PC-9 (cell line): ENCODE measurements around the gene TMCC1. TPM values are rescaled to one million over a fixed set of nuclear protein-coding genes. Genes with fewer than 3 reads are reported as not detected.

Experiments used
- BruUV-seq: library from RNA; stranded (reverse); fragments of 400-500 nt; replicated peaks from 2 replicates; lab custom pipeline; 2021; lab: Mats Ljungman, UMichigan
- CTCF ChIA-PET: fragments of 300-600 bp; sonication (Branson Sonifier 250); formaldehyde crosslinking; loops from one replicate; lab custom pipeline; 2022; ENCODE audit warnings: antibody characterized with exemption; lab: Charles Lee
- POLR2A ChIA-PET: fragments of 300-600 bp; sonication (Branson Sonifier 250); formaldehyde crosslinking; loops from one replicate; lab custom pipeline; 2022; ENCODE audit warnings: antibody characterized with exemption; ENCODE audit not compliant: unreplicated experiment; lab: Charles Lee
- DNase-seq, 2 experiments: peaks; one replicate each; pipeline versions ENCODE4 v3.0.0 to v3.0.0-alpha.2; 2015 to 2022; ENCODE audit warnings: mixed read lengths in 1 of 2
- H2AFZ ChIP-seq: fragments of 200-600 bp; sonication (generic); 2 replicates; pipeline ENCODE4 v1.8.1; 2017; ENCODE audit warnings: antibody characterized with exemption
- H3F3A ChIP-seq: fragments of 200-600 bp; sonication (generic); 2 replicates; pipeline ENCODE4 v1.8.1; 2017; ENCODE audit warnings: antibody characterized with exemption, mild to moderate bottlenecking, low read depth; ENCODE audit not compliant: insufficient read depth
- H3K27ac ChIP-seq: fragments of 200-600 bp; sonication (generic); 2 replicates; pipeline ENCODE4 v1.6.1; 2016; ENCODE audit warnings: mixed run types
- H3K27me3 ChIP-seq: fragments of 200-600 bp; sonication (generic); 2 replicates; pipeline ENCODE4 v1.6.1; 2016; ENCODE audit warnings: low read depth, mixed run types; ENCODE audit not compliant: insufficient read depth
- H3K36me3 ChIP-seq: fragments of 200-600 bp; sonication (generic); 2 replicates; pipeline ENCODE4 v1.6.1; 2016; ENCODE audit warnings: low read depth, mixed run types
- H3K4me1 ChIP-seq: fragments of 200-600 bp; sonication (generic); replicated peaks from 2 replicates; pipeline ENCODE4 v1.6.1; 2016; ENCODE audit warnings: mixed run types; ENCODE audit not compliant: insufficient read depth
- H3K4me2 ChIP-seq: fragments of 200-600 bp; sonication (generic); 2 replicates; pipeline ENCODE4 v1.6.1; 2017; ENCODE audit warnings: mixed run types
- H3K4me3 ChIP-seq: fragments of 200-600 bp; sonication (generic); 2 replicates; pipeline ENCODE4 v1.6.1; 2016; ENCODE audit warnings: mixed run types
- H3K79me2 ChIP-seq: fragments of 200-600 bp; sonication (generic); 2 replicates; pipeline ENCODE4 v1.6.1; 2017; ENCODE audit warnings: low read depth, mixed run types
- H3K9me2 ChIP-seq: fragments of 200-600 bp; sonication (generic); 2 replicates; pipeline ENCODE4 v1.8.1; 2017; ENCODE audit warnings: mild to moderate bottlenecking; ENCODE audit not compliant: insufficient read depth
- H3K9me3 ChIP-seq: fragments of 200-600 bp; sonication (generic); 2 replicates; pipeline ENCODE4 v1.8.1; 2016; ENCODE audit warnings: low read depth; ENCODE audit not compliant: insufficient read depth
- H4K20me1 ChIP-seq: fragments of 200-600 bp; sonication (generic); 2 replicates; pipeline ENCODE4 v1.8.1; 2017; ENCODE audit not compliant: insufficient read depth
- EZH2 ChIP-seq: fragments of 200-600 bp; sonication (generic); IDR thresholded peaks from 2 replicates; pipeline ENCODE4 v1.8.0; 2017; ENCODE audit warnings: antibody characterized with exemption, low read depth
- intact Hi-C: fragments of 100-400 bp; cut with micrococcal nuclease; formaldehyde crosslinking; loops from one replicate; pipeline ENCODE4 v1.10.0; 2022; ENCODE audit not compliant: unreplicated experiment
- total RNA-seq: library from RNA; stranded (reverse); gene quantifications from 2 replicates; pipeline ENCODE4 v1.2.3, GENCODE V29; 2021
- TF ChIP-seq, protein P1 (sequence below): fragments of 200-600 bp; sonication (generic); conservative IDR thresholded peaks from 2 replicates; pipeline ENCODE4 v1.6.1; 2017; ENCODE audit warnings: mixed run types, antibody characterized with exemption, mild to moderate bottlenecking, moderate library complexity

The TMCC1 gene
- total RNA-seq, 1 experiment from 2014 or later = 41.4 TPM

- peak in 1 of 2 experiments; percentile 70 for DNase-seq
- Histone ChIP-seq H3K4me3 (no peak overlapping the region), H3F3A (peaks cover 34% of the 10 kb centered on the region), H3K79me2 (peaks cover 87% of the 10 kb centered on the region), H3K4me2 (peak overlapping the region; percentile 21; the same call in 1 of the 2 replicates), H4K20me1 (no peaks in the 10 kb centered on the region), H3K4me1 (peaks cover 54% of the 10 kb centered on the region), H3K9me2 (no peaks in the 10 kb centered on the region), H2AFZ (no peak overlapping the region), H3K27me3 (no peaks in the 10 kb centered on the region), H3K36me3 (peaks cover 41% of the 10 kb centered on the region), H3K27ac (peak overlapping the region; percentile 91), H3K9me3 (peaks cover 19% of the 10 kb centered on the region)
- TF ChIP-seq, protein P1, sequence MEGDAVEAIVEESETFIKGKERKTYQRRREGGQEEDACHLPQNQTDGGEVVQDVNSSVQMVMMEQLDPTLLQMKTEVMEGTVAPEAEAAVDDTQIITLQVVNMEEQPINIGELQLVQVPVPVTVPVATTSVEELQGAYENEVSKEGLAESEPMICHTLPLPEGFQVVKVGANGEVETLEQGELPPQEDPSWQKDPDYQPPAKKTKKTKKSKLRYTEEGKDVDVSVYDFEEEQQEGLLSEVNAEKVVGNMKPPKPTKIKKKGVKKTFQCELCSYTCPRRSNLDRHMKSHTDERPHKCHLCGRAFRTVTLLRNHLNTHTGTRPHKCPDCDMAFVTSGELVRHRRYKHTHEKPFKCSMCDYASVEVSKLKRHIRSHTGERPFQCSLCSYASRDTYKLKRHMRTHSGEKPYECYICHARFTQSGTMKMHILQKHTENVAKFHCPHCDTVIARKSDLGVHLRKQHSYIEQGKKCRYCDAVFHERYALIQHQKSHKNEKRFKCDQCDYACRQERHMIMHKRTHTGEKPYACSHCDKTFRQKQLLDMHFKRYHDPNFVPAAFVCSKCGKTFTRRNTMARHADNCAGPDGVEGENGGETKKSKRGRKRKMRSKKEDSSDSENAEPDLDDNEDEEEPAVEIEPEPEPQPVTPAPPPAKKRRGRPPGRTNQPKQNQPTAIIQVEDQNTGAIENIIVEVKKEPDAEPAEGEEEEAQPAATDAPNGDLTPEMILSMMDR = no peak
- no peak for TF ChIP-seq EZH2
- BruUV-seq = no TSS peak
- CTCF ChIA-PET = no interaction called here
- intact Hi-C loops = no loop called here
- POLR2A ChIA-PET = no interaction called here
Observed at GRCh38 chr3:129695230-129695629, 198.3 kb downstream of the TMCC1 start.

- Histone ChIP-seq H3F3A (peaks cover 34% of the 10 kb centered on the region), H3K4me3 (peak overlapping the region; percentile 32; the same call in 1 of the 2 replicates), H4K20me1 (no peaks in the 10 kb centered on the region), H3K9me3 (peaks cover 16% of the 10 kb centered on the region), H3K27ac (peak overlapping the region; percentile 91), H3K4me2 (peak overlapping the region; percentile 70), H3K9me2 (no peaks in the 10 kb centered on the region), H3K4me1 (peaks cover 57% of the 10 kb centered on the region), H2AFZ (no peak overlapping the region), H3K27me3 (no peaks in the 10 kb centered on the region), H3K79me2 (peaks cover 89% of the 10 kb centered on the region), H3K36me3 (peaks cover 41% of the 10 kb centered on the region)
- TF ChIP-seq, protein P1 = no peak
- TF ChIP-seq EZH2 = no peak
- DNase-seq = peak; percentile 77 to 99
- intact Hi-C loops = loop anchor here (1.0 kb wide), 3 partner anchors 31 to 101 kb away; no protein-coding TSS in a partner anchor
- CTCF ChIA-PET = no interaction called here
- POLR2A ChIA-PET = no interaction called here
- no TSS peak for BruUV-seq
Observed at GRCh38 chr3:129694228-129694627, 199.3 kb downstream of the TMCC1 start.

GRCh38 chr3:129692743-129693142 is 200.8 kb downstream of the TMCC1 start:
- Histone ChIP-seq H3K27ac (peak overlapping the region; percentile 91), H3K36me3 (peaks cover 29% of the 10 kb centered on the region), H4K20me1 (no peaks in the 10 kb centered on the region), H2AFZ (no peak overlapping the region), H3K4me3 (no peak overlapping the region), H3K27me3 (no peaks in the 10 kb centered on the region), H3F3A (peaks cover 36% of the 10 kb centered on the region), H3K4me1 (peaks cover 72% of the 10 kb centered on the region), H3K9me2 (no peaks in the 10 kb centered on the region), H3K79me2 (peaks cover 89% of the 10 kb centered on the region), H3K9me3 (peaks cover 8% of the 10 kb centered on the region; the same call in 1 of the 2 replicates), H3K4me2 (peak overlapping the region; percentile 70)
- intact Hi-C loops = no loop called here
- no peak for TF ChIP-seq EZH2
- TF ChIP-seq, protein P1 = no peak
- no peak for DNase-seq
- ChIA-PET POLR2A (interaction anchor here (0.7 kb wide), 1 partner anchor 28 kb away, joined by 3 read pairs; no protein-coding TSS in a partner anchor), CTCF (interaction anchor here (0.6 kb wide), 1 partner anchor 220 kb away, joined by 3 read pairs; no protein-coding TSS in a partner anchor)
- no TSS peak for BruUV-seq
